ENCODE data around the gene KRTAP16-1. TPM values are rescaled to one million over a fixed set of nuclear protein-coding genes. Genes with fewer than 3 reads are reported as not detected.

The KRTAP16-1 gene
- polyA plus RNA-seq, 1 donor (not counting 4 experiments of a cell fraction or from before 2014, with no cell fraction given), result not detected

DNA sequence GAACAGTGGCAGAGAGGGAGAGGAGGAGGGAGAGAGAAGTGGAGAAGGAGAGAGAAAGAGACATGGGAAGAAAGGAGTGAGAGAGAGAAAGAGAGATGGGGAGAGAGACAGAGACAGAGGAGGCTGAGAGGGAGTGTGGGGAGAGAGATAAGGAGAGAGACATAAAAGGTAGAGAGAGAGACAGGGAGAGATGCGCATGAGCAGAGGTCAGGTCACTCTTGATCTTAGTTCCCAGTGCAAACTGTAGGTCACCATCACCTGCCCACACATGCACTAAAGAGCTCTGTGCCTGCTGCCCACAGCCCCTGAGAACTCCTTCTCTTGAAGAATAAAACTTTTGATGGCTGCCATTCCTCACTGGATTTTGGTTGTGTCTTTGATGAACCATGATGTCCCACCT is 26.6 kb upstream of the KRTAP16-1 start:
- DNase-seq (ENCODE audit: low read depth, low spot score) (no peak), FAIRE-seq (no peak)
- H3K36me3 ChIP-seq (ENCODE audit: control insufficient read depth in 2 of 2, extremely low read depth in 1 of 2, insufficient read depth in 2 of 2, low read length in 2 of 2), result no peaks in the 10 kb centered on the region
- dilution Hi-C loops (cut with MboI; ENCODE audit: extremely low pct_ligation_motif_present, low sequenced_read_pairs), result no loop called here
- TF ChIP-seq, protein P1, sequence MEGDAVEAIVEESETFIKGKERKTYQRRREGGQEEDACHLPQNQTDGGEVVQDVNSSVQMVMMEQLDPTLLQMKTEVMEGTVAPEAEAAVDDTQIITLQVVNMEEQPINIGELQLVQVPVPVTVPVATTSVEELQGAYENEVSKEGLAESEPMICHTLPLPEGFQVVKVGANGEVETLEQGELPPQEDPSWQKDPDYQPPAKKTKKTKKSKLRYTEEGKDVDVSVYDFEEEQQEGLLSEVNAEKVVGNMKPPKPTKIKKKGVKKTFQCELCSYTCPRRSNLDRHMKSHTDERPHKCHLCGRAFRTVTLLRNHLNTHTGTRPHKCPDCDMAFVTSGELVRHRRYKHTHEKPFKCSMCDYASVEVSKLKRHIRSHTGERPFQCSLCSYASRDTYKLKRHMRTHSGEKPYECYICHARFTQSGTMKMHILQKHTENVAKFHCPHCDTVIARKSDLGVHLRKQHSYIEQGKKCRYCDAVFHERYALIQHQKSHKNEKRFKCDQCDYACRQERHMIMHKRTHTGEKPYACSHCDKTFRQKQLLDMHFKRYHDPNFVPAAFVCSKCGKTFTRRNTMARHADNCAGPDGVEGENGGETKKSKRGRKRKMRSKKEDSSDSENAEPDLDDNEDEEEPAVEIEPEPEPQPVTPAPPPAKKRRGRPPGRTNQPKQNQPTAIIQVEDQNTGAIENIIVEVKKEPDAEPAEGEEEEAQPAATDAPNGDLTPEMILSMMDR (optimal IDR thresholded peaks at IDR 0.05 in 1 of 3, IDR thresholded peaks at IDR 0.05 in 1 of 3, conservative IDR thresholded peaks at IDR 0.05 in 1 of 3; ENCODE audit: extremely low read depth in 1 of 3, insufficient read depth in 2 of 3, low read length in 3 of 3), result no peak
- TF ChIP-seq EZH2 (IDR thresholded peaks at IDR 0.05; ENCODE audit: low read length), result no peak
- no peaks in the 10 kb centered on the region for H3K9me1 ChIP-seq (ENCODE audit: control insufficient read depth, extremely low read depth, insufficient read depth, low read length)
- H4K20me1 ChIP-seq (ENCODE audit: control insufficient read depth, extremely low read depth, insufficient read depth, low read length), result no peaks in the 10 kb centered on the region
- H3K4me2 ChIP-seq (ENCODE audit: control insufficient read depth, extremely low read depth, insufficient read depth, low read depth, low read length), result no peak overlapping the region
- H3K27ac ChIP-seq (ENCODE audit: control insufficient read depth, insufficient read depth, low read length), result no peak overlapping the region
- peaks cover 15% of the 10 kb centered on the region for H3K4me1 ChIP-seq (ENCODE audit: control insufficient read depth, extremely low read depth, insufficient read depth, low read length)
- no peak overlapping the region for H3K4me3 ChIP-seq (ENCODE audit: control insufficient read depth in 2 of 3, extremely low read depth in 1 of 3, insufficient read depth in 2 of 3, low read depth in 1 of 3, low read length in 3 of 3)
- H2AFZ ChIP-seq (ENCODE audit: control insufficient read depth, low read length), result no peak overlapping the region
- no peaks in the 10 kb centered on the region for H3K9me3 ChIP-seq (ENCODE audit: control insufficient read depth, low read depth, low read length)
- no peaks in the 10 kb centered on the region for H3K27me3 ChIP-seq (ENCODE audit: control insufficient read depth, extremely low read depth, insufficient read depth, low read length)
- H3K9ac ChIP-seq (ENCODE audit: control insufficient read depth, extremely low read depth, insufficient read depth, low read length), result no peak overlapping the region
- H3K79me2 ChIP-seq (ENCODE audit: control insufficient read depth, insufficient read depth, low read length), result no peaks in the 10 kb centered on the region

DNA sequence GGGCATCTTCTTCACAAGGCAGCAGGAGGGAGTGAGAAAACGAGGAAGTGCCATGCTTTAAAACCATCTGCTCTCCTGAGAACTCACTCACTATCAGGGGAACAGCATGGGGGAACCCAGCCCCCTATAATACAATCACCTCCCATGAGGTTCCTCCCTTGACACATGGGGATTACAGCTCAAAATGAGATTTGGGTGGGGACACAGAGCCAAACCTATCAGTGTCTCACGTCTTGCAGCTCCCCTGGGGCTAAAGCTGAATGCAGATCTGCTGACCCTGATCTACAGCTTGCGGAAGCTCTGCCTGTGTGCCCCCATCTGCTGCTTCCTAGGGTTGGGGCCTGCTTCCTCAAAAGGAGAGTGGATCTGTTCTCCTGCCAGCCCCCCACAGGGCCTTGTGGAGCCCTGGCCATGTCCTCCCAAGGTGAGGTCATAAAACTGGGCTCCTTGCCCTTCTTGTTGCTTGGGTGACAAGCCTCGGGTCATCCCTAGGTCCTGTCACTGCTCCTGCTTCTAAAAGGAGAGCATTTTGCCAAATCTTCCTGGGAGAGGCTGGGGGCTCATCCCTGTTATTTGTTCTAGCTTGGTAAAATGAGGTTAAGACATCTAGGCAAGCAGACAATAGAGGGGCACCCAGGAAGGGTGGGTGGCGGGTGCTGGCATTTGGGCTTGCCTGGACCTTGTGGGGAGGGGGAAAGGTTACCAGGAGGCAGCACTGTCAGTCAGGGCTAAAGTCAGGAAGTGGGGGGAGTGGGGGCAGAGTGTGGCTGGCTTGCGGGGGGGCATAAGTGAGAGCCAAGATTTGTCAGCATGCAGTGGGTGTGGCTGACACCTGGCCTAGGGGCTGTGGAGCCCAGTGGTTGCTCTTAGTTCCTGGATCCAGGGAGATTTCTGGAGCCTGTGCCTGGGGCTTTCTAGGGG is 25.5 kb upstream of the KRTAP16-1 start:
- Histone ChIP-seq H3K9me1 (ENCODE audit: control insufficient read depth, extremely low read depth, insufficient read depth, low read length) (no peaks in the 10 kb centered on the region), H3K79me2 (ENCODE audit: control insufficient read depth, insufficient read depth, low read length) (no peaks in the 10 kb centered on the region), H3K36me3 (ENCODE audit: control insufficient read depth in 2 of 2, extremely low read depth in 1 of 2, insufficient read depth in 2 of 2, low read length in 2 of 2) (no peaks in the 10 kb centered on the region), H3K27ac (ENCODE audit: control insufficient read depth, insufficient read depth, low read length) (no peak overlapping the region), H3K27me3 (ENCODE audit: control insufficient read depth, extremely low read depth, insufficient read depth, low read length) (no peaks in the 10 kb centered on the region), H3K9me3 (ENCODE audit: control insufficient read depth, low read depth, low read length) (no peaks in the 10 kb centered on the region), H2AFZ (ENCODE audit: control insufficient read depth, low read length) (no peak overlapping the region), H3K4me1 (ENCODE audit: control insufficient read depth, extremely low read depth, insufficient read depth, low read length) (peaks cover 11% of the 10 kb centered on the region), H3K9ac (ENCODE audit: control insufficient read depth, extremely low read depth, insufficient read depth, low read length) (no peak overlapping the region), H3K4me2 (ENCODE audit: control insufficient read depth, extremely low read depth, insufficient read depth, low read depth, low read length) (no peak overlapping the region), H4K20me1 (ENCODE audit: control insufficient read depth, extremely low read depth, insufficient read depth, low read length) (no peaks in the 10 kb centered on the region), H3K4me3 (ENCODE audit: control insufficient read depth in 2 of 3, extremely low read depth in 1 of 3, insufficient read depth in 2 of 3, low read depth in 1 of 3, low read length in 3 of 3) (no peak overlapping the region)
- FAIRE-seq (no peak), DNase-seq (ENCODE audit: low read depth, low spot score) (no peak)
- dilution Hi-C loops (cut with MboI; ENCODE audit: extremely low pct_ligation_motif_present, low sequenced_read_pairs), result no loop called here
- TF ChIP-seq EZH2 (IDR thresholded peaks at IDR 0.05; ENCODE audit: low read length), result no peak
- TF ChIP-seq, protein P1 (optimal IDR thresholded peaks at IDR 0.05 in 1 of 3, IDR thresholded peaks at IDR 0.05 in 1 of 3, conservative IDR thresholded peaks at IDR 0.05 in 1 of 3; ENCODE audit: extremely low read depth in 1 of 3, insufficient read depth in 2 of 3, low read length in 3 of 3), result no peak

All from keratinocyte (primary cell).